Hematopoietic multipotent progenitor cell treated with erythropoietin and hydrocortisone succinate and interleukin-3 and kit ligand, for 8 days (in vitro differentiated cells): ENCODE results near the gene GRK3.

Source experiments
- DNase-seq: peaks from one replicate; pipeline ENCODE4 v3.0.0-alpha.2; 2015

The GRK3 gene

DNA sequence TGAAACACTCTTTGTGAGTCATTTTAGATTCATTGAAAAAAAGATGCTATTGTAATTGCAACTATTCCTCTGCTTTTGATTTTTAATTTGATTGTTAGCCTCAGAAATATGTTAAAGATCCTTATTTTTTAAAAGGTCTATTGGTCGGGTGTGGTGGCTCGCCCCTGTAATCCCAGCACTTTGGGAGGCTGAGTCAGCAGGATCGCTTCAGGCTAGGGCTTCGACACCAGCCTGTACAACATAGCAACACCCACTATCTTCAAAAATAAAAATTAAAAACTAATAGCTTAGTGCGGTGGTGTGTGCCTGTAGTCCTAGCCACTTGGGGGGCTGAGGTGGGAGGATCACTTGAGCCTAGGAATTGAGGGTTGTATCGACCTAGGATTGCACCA lies 105.6 kb downstream of the GRK3 start:
- DNase-seq: no peak

DNA sequence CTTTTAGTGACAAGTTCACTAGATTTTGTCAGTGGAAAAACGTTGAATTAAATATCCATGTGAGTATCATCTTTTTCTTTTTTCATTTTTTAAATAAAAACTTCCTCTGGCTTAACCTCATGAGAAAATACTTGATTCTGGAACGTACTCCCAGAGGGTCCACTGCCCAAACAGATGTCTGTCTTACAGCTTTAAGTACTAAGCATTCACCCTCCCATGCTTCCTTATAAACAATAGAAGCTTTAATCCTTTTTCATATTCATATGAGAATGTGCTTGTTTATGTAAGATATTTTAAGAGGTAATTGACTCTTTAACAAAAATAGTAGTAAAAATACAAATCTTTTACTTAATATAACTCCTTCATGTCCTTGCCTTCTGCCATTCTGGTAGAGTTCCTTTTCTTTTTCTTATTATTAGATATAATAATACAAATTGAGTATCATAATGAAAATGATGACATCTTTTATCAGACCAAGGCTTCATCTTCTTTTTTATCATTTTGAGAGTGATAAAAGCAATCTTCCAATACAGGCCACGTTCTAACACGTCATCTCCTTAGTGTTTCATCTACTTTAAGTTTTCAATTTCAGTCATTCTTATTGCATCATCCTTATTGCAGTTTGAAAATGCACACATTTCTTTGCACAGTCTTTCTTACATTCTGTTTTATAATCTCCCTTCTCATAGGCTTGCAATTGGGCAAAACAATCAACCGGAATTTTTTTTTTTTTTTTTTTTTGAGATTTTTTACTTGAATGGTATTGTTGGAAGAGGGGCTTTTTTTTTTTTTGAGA lies 108.0 kb downstream of the GRK3 start:
- no peak for DNase-seq

DNA sequence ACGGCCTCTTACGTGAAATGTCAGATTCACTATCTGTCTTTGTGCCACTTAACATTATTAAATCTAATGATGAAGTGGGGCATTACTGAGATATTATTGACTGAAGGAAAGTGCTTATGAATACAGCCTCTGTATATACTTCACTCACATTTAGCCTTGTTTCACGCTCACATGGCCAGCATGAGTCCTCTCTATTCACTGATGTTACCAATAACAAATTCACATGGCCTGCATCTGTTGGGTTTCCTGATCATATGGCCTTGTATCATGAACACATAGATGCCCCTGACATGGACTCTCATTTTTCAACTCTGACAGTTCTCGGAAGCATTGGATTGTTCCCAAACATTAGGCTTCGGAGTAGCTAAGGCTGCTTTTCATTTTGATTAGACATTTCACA lies 109.2 kb downstream of the GRK3 start:
- no peak for DNase-seq

DNA sequence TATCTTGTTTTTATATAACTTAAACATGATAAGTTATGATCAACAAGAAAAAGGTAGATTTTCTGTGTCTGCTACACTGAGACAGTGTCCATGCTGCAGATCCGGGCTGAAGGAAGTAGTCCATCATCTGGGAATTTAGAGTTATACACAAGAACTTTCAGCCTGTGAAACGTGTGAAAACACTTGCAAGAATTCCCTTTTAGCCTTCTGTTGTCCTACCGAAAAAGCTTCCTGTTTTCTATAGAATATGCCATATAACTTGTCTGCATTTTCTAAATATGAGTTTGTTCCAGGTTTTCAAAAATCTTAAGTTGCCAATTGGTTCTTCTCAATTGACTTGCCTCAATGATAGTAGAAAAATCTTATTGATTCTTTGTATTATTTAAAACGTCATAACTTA lies 113.2 kb downstream of the GRK3 start:
- DNase-seq: no peak

DNA sequence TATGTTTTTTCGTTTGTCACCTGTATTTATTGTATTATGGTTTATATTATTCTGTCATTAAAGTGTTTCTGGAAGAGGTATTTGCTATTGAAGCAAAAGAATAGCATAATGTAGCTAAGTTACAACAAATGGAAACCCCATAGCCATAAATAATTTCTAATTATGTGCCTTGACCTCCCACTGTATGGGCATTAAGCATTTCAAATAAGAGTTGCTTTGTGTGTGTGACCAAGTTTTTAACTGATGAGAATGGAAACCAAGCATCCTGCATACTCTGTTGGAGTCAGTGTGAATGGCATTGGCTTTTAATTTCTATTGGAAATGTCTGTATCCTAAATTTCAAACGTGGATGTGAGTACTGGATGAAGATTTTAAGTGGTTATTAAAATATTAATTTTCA lies 115.6 kb downstream of the GRK3 start:
- no peak for DNase-seq

DNA sequence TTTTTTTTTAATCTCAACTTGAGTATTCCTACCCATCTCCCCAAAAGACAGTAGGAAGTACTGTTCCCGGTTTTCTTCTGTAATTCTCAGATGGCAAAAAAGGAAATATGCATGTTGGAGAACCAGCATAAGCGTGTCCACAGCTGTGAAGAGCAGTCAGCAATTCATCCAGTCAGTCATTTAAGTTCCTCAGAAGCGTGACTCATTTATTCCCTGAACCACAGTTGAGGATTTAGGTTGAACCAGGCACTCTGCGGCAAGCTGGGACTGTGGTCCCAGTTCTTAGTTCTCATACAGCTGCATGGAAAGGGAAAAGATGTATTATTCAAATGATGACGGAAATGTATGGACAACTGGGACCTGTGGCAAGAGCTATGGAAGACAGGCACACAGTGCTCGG lies 116.5 kb downstream of the GRK3 start:
- no peak for DNase-seq

DNA sequence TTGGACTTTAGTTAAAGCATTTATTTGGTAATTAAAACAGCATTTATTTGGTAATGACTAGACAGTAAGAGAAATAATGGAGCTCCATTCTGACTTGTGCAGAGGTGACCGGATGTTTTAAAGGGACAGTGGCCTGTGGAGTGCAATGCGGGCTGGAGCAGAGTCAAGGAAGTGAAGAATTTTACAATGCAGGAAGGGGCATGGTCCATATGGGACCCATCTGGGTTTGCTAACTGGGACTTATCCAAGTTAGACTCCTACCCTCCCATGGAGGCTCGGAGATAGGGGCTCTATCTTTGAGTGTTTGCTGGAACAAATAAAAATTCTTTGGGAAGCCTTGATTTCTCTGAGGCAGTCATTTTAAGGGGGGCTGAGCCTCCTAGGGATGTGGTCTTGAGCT lies 117.6 kb downstream of the GRK3 start:
- no peak for DNase-seq

DNA sequence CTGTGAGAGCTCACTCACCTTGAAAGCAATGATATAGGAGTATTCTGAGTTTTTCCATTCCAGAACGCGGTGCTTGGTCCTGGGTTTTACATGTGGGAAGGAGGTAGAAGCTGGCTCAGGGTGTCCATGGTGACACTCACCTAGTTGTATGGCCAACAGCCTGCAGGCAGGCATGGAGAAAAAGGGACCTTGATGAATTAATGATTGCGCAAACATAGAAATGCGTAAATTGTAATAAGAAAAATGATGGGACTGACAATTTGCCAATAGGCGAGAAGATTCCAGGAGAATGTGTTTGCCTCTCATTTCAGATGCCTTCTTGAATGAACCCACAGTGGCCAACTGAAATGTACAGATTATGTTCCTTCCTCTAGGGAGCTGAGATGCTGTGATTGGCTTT lies 124.2 kb downstream of the GRK3 start:
- no peak for DNase-seq

DNA sequence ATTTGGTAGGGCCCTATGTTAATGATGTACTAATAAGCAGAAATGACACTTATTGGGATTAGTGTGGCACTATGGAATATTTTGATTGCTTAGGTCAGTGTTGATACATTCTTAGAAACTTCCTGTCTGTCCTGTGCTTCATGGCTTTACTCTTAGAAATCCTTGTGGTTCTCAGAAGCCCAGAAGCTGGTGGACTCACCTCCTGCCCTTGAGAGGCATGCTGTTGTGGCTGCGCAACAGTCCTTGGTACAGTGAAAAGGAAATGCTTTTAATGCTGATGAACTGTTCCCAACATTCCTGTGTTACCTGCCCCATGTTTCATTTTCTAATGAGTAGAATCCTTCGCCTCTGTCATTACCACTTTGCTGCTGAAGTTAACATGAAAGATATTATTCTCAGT lies 125.2 kb downstream of the GRK3 start:
- DNase-seq: no peak

DNA sequence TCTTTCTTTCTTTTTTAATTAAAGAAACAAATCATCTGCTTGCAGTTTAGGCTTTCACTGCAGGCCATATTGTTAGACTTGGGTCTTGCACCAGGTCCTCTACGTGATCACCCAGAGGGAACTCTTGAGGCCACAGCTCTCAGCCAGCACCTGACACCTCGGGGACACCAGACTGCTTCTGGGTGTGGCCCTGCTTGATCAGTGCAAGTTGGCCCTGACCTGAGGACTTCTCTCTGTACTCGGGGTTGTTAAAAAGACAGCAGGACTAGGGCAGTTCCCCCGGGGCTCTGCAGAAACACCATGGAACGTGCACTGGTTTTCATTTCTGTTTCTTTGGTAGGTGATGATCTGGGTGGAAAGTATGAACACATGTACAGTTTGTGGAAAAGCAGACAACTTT lies 126.3 kb downstream of the GRK3 start:
- DNase-seq: no peak

DNA sequence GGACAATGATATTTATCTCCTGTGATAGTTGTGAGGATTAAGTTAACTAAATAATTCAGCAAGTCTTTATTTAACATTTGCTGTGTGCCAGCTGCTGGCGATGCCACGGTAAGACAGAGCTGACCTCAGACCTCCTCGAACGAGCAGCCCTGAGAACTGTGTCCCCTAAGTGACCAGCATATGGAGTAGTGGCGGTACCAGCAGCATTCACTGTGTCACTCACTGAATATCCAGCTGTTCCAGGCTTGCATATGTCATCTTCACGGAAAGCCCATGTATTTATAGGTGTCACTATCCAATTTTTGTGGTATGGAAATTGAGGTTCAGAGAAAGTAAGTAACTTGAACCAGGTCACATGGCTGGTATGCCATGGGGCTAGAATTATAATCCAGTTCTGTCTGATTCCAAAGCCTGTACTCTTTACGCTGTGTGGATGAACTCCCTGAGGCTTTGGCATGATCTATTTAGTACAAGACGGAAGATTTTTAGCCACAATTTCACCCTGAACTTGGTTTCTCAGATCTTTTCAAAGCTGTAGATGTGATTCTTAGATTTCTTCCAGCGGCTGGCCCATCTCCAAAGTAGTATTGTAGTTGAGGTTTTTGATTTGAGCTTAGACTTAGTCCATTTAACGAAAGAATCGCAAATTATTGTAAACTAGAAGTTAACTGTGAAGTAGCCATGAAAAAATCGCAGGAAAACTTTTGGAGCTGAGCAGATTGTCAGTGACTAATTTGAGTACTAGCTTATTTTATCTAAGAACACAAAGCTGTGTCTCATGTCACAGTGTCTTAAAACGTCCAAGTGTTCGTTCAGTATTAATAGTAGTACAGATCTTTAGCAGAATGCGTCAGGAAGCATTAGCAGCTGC lies 128.2 kb downstream of the GRK3 start:
- no peak for DNase-seq

DNA sequence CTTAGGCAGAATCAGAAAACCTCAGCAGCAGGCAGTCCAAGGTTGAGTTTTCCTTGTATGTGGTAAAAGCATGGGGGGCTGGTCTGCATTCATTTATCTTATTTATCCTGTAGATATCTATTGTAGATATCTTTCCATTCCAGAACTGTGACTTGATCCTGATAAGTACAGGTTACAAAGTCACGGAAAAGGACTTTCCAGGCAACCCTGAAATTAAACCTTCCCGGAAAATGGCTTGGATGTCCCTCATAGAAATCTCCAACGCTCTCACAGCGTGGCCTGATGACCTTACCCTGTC lies 128.7 kb downstream of the GRK3 start:
- no peak for DNase-seq

DNA sequence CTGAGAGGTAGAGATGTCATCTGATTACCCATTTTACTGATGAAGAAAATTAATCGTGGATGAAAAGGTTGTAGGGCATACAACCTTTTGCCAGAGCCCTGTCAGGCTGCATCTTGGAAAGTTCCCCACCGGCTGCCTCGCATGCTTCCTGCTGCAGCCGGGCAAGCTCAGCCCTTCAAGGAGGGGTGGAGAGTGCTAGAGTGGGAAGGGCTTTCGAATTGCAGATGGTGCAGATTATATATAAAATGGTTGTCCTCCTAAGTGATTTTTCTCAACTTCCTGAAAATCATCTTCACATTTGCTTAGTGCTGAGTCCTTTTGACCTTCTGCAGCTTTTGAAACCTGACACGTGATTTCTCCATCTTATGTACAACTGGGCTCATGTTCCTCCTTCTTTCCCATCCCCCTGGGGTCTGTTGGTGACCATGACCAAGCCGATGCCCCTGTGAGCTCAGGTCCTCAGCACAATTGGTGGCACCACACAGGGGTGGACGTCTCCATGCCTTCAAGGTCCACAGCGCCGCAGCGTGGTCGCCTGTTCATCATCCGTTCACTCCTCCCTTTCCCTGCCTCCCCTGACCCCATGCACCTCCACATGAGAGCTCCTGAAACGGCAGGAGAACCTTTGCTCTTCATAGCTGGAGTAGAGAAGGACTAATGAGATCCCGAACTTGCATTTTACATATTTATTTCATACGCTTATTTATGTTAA lies 129.9 kb downstream of the GRK3 start:
- no peak for DNase-seq

DNA sequence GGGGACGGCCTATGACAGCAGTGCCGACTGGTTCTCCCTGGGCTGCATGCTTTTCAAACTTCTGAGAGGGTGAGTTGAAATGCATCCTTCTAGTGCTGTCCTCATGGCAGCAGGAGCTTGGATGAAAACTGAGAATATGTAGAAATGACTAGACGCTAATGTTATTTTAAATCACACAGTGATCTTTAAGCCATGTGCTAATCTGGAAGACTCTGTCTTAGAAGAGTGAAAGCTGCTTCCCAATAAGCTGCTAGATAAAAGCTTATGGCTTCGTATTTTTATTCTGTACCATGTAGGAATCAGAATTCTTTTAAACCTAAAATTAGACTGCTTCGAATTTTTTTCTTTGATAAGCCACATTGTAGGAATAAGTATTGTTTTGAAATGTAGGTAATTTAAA lies 130.7 kb downstream of the GRK3 start:
- no peak for DNase-seq

DNA sequence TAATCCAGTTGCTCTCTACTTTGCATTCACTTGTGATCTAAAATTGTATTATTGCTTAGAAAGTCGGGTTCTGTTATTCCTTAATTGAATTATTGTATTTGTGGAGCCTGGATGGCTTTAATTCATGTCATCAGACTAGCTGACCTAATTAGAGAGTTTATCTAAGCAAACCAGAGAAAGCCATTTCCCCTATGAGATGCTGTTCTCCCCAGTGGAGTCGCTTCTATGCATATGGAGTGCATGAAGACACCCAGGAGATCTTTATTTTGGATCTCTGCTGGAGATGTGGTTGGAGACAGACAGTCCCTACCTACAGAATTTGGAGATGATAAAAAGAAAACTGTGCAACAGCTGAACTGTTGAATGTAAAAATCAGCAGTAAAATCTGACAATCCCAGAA lies 132.3 kb downstream of the GRK3 start:
- DNase-seq: no peak

DNA sequence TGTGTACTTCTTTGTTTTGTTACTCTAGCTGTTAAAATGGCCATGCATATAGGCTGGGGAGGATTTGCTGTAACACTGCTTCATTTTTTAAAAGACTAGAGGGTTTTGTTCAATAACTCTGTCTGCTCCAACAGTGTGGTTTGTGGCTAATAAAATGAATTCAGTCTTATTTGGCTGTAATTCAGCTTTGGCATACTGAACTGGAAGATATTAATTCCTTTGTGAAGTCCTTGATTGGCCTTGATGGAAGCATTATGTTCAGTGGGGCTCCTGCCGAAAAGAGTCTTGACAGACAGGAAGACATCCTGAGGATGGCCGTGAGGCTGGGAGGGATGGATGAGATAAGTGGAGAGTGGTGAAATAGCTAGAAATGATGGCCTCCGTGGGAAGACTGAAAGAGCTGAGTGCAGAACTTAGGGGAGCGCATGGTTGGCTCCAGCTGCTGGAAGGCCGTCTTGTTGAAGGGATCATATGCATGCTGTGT lies 132.7 kb downstream of the GRK3 start:
- no peak for DNase-seq

DNA sequence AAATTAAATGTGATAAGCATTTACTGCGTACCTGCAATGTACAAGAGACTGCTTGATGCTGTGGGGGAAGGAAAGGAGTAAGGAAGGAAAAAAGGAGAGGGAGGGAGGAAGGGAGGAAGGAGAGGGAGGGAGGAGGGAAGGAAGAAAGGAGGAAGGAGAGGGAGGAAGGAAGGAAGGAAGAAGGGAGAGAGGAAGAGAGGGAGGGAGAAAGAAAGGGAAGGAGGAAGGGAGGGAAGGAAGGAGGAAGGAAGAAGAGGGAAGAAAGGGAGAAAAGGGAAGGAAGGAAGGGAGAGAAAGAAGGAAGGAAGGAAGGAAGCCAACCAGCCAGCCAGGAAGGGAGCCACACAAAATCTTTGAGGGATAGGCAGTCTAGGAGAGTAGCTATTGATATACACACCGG lies 133.5 kb downstream of the GRK3 start:
- DNase-seq: no peak

DNA sequence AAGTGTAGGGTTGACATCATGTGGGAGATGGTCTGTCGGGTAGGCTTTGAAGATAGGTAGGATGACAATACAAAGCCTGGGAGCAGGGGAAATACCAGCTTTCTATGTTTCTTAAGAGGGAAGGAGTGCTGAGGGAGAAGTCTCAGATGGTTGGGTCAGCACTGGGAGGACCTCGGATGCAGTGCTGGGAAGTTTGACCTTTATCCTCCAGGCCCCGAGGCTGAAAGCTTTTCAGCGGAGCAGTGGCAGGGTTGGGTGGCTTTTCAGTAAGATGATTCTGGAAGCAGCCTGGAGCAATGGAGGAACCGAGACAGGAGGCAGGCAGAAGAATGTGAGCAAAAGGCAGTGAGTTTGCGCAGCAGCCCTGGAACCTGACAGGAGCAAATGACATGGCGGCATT lies 134.0 kb downstream of the GRK3 start:
- no peak for DNase-seq

DNA sequence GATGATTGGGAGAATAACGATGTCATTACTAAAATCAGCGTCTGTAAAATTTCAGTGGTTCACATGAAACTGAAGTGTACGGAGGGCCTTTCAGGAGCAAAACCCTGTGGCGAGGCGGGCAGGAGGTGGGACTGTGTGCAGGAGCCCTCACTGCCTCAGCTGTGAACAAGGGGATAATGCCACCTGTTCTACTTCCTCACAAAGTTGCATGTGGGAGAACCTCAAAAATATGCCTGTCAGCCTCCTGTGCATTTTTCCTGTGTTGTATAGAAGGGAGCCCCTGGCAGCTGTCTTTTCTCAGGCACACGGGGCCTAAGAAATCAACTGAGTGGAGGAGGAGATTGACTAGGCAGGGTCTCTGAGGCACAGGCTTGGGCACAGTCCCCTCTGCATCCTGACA lies 134.5 kb downstream of the GRK3 start:
- no peak for DNase-seq

DNA sequence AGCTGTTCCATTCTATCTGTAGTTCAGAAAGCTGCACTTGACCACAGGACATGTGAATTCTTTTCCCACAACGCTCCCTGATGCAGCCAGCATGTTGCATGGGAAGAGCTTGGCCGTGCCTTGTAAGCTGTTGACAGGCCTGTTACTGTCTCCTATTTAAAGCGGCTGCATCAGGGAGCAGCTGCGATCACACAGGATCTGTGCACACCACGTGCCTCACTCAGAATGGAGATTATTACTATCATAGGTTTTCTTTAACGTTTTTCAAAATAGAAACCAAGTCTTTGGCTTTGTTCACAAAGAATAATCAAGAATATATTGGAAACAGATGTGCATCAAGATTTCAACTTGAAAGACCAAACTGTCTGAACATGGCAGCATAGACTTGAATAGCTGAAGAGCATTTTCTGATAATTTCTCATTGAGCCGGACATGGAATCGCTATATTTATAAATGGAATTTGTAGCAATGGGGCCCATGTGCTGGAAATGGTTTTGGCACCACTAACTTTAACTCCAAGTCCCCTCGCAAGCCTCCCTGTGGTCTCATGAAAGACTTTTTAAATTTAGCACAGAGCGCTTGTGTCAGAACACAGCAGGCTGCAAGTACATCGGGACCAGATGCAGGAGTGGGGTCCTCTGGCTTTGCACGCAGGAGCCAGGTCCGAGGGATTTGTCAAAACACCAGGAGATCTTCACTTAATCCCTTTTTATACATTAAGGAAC lies 136.7 kb downstream of the GRK3 start:
- no peak for DNase-seq

DNA sequence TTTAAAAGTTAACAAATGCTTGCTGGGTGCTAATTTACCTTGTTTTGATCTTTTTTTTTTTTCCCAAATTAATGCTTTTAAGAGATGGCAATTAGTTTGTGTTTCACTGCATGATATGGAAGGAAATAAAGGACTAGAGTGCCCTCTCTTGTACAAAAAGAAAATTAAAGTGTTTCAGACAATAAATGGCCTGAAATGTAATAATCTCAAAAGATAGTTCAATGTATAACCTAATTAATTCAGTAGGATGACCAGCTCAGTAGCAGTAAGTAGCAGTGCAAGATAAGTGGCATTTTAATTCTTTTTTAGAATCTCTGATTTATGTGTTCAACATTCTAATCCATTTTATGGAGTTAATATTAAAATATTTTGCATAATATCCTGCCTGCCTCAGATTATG lies 137.6 kb downstream of the GRK3 start:
- DNase-seq: peak; percentile 42

DNA sequence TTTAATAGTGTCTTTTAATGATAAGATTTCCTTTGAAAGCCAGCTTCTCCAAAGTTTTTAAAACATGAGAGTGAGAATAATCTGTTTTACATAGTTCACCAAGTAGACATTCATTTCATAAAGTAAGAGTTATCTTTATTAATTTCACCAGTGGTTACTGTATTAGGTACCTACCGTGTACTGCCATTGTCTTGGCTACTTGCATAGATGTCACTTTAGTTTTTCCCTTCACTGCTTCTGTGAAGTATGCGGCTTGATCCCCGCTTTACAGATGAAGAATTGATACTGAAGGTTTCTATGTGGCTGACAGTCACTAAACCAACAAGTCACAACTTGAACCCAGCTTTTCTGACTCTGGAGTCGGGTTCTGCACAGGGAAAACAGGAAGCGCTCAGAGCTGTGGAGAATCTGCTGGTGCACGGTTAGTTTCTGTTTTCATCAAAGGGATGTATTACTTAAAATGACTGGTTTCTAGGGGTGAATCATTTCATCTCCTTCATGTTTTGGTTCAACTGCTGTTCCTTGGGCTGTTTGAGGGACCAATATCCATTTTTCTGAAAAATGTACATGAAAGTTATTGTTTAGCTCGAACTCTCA lies 138.2 kb downstream of the GRK3 start:
- DNase-seq: no peak

DNA sequence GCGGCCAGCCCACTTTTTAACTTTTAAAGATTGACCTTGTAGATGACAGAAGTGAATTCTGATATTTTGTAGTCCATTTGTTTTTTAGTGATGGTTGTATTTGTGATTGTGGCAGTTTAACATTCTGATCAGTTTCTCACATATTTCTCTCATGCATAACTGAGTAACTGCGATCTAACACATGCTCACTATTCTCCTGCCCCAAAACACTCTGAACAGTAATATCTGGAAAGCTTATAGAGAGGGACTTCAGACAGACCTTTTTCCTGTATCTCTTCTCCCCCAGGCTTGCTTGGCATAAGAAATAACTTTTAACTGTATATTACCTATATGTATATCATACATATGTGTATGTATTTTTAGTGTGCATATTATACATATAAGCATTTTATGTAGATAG lies 140.2 kb downstream of the GRK3 start:
- DNase-seq: no peak
